Measurements from ENCODE around the gene PITPNB. TPM values are rescaled to one million over a fixed set of nuclear protein-coding genes. Genes with fewer than 3 reads are reported as not detected.

The PITPNB gene
- total RNA-seq, 1 donor from 2014 or later = 72.5 TPM

DNA sequence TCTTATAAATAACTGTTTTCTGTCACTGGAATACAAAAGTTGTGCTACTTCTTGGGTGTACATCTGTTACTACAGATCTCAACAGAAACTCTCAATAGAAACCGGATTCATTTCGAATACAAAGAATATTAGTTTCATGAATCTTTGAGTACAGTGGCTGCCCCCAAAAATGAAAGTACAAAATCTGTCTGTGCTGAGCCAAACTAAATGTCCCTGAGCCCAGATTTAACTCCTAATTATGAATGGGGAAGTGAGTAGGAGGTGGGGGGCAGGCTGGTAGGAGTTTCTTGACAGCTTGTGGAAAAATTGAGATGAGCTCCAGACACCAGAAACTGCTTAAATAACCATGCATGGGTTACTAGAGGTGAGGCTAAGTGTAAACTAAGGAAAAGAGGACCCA lies 41.6 kb downstream of the PITPNB start:
- no peak for DNase-seq (ENCODE audit: low spot score)
- TF ChIP-seq, protein P1, sequence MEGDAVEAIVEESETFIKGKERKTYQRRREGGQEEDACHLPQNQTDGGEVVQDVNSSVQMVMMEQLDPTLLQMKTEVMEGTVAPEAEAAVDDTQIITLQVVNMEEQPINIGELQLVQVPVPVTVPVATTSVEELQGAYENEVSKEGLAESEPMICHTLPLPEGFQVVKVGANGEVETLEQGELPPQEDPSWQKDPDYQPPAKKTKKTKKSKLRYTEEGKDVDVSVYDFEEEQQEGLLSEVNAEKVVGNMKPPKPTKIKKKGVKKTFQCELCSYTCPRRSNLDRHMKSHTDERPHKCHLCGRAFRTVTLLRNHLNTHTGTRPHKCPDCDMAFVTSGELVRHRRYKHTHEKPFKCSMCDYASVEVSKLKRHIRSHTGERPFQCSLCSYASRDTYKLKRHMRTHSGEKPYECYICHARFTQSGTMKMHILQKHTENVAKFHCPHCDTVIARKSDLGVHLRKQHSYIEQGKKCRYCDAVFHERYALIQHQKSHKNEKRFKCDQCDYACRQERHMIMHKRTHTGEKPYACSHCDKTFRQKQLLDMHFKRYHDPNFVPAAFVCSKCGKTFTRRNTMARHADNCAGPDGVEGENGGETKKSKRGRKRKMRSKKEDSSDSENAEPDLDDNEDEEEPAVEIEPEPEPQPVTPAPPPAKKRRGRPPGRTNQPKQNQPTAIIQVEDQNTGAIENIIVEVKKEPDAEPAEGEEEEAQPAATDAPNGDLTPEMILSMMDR (IDR thresholded peaks at IDR 0.05; ENCODE audit: unreplicated experiment) = no peak
- H3K9me3 Mint-ChIP-seq (ENCODE audit: unreplicated experiment) = no peaks in the 10 kb centered on the region
- H3K4me3 Mint-ChIP-seq (ENCODE audit: unreplicated experiment) = no peak overlapping the region
- no peaks in the 10 kb centered on the region for H3K27me3 Mint-ChIP-seq (ENCODE audit: unreplicated experiment)
- H3K27ac Mint-ChIP-seq (ENCODE audit: unreplicated experiment) = no peak overlapping the region
- H3K4me1 Mint-ChIP-seq (ENCODE audit: unreplicated experiment) = peaks cover 2% of the 10 kb centered on the region
- no peaks in the 10 kb centered on the region for H3K36me3 Mint-ChIP-seq (ENCODE audit: low read depth, unreplicated experiment)

DNA sequence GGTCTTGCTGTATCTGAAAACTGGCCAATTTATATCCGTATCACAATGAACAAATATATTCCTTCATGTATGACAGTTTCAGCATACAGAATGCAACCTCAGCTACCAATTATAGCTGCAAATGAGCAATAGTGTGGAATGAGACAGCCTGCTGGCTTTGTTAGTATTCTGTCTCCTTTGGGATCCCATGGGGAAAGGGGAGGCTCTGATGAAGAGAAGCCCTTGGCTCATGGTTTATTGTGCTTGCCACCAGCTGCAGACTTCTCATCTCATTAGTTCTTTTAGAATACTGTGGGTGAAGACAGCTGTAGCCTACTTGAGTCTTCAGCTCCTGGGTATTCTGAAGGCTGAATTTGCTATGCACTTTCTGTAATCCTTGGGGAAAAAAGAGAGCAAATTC lies 42.4 kb downstream of the PITPNB start:
- Mint-ChIP-seq H3K9me3 (ENCODE audit: unreplicated experiment) (no peaks in the 10 kb centered on the region), H3K4me3 (ENCODE audit: unreplicated experiment) (no peak overlapping the region), H3K27me3 (ENCODE audit: unreplicated experiment) (no peaks in the 10 kb centered on the region), H3K4me1 (ENCODE audit: unreplicated experiment) (peaks cover 2% of the 10 kb centered on the region), H3K36me3 (ENCODE audit: low read depth, unreplicated experiment) (peaks cover 2% of the 10 kb centered on the region), H3K27ac (ENCODE audit: unreplicated experiment) (no peak overlapping the region)
- DNase-seq (ENCODE audit: low spot score) = no peak
- TF ChIP-seq, protein P1 (IDR thresholded peaks at IDR 0.05; ENCODE audit: unreplicated experiment) = no peak

DNA sequence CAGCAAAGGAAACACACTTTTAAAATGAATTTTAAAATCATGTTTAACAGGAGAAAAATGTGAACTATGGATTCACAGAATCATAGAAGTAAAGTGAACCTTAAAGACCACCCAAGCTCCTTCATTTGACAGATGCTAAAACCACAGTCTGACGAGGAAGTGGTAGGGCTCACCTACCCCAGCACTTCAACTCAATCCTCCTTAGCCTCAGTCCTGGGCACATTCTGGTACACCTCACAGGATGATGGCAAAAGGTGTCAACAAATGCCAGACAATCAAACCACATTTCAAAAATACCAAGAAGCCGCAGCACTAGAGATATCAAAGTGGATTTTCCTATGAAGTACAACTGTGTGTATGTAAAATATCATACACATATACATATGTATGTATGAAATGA lies 43.1 kb downstream of the PITPNB start:
- no peak overlapping the region for H3K27ac Mint-ChIP-seq (ENCODE audit: unreplicated experiment)
- H3K4me1 Mint-ChIP-seq (ENCODE audit: unreplicated experiment) = peaks cover 2% of the 10 kb centered on the region
- peaks cover 6% of the 10 kb centered on the region for H3K36me3 Mint-ChIP-seq (ENCODE audit: low read depth, unreplicated experiment)
- H3K4me3 Mint-ChIP-seq (ENCODE audit: unreplicated experiment) = no peak overlapping the region
- DNase-seq (ENCODE audit: low spot score) = no peak
- no peaks in the 10 kb centered on the region for H3K27me3 Mint-ChIP-seq (ENCODE audit: unreplicated experiment)
- TF ChIP-seq, protein P1 (IDR thresholded peaks at IDR 0.05; ENCODE audit: unreplicated experiment) = no peak
- no peaks in the 10 kb centered on the region for H3K9me3 Mint-ChIP-seq (ENCODE audit: unreplicated experiment)

DNA sequence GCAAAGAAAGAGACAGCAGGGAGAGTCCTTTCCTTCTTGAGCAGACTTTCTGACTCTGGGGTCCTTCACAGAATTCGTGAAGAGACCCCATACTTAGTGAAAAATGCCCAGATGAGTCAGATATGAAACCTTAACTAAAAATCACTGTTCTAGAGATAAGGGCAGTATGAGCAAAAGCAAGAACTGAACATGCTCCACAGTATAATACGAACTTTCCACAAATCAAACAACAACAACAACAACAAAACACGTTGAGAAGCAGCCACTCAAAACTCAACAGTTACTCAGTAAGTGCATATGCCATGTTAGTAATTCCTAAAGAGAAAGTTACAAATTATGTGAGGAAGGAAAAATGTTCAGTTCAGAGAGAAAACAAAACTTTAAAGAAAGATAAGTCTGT lies 44.3 kb downstream of the PITPNB start:
- Mint-ChIP-seq H3K27me3 (ENCODE audit: unreplicated experiment) (no peaks in the 10 kb centered on the region), H3K27ac (ENCODE audit: unreplicated experiment) (no peak overlapping the region)

DNA sequence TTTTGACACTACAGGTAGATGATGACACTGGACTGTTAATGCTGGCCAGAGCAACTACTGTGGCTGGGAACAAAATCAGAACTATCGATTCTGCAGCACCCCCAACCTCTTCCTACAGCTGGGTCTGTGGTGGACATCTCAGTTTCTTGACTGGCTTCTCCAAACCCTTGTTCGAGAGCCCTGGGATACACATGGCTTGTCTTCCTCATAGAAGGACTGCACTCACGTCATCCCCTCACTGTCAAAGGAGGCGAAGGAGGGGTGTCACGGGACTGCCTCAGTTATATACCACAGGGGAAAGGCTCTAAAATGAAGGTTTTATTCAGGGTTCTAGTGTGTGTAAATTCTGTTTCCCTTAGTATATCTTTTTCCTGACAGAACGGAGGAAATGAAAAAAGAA lies 44.9 kb downstream of the PITPNB start:
- Mint-ChIP-seq H3K9me3 (ENCODE audit: unreplicated experiment) (no peaks in the 10 kb centered on the region), H3K27ac (ENCODE audit: unreplicated experiment) (no peak overlapping the region), H3K36me3 (ENCODE audit: low read depth, unreplicated experiment) (peaks cover 6% of the 10 kb centered on the region), H3K27me3 (ENCODE audit: unreplicated experiment) (no peaks in the 10 kb centered on the region), H3K4me3 (ENCODE audit: unreplicated experiment) (no peak overlapping the region), H3K4me1 (ENCODE audit: unreplicated experiment) (peaks cover 2% of the 10 kb centered on the region)
- no peak for DNase-seq (ENCODE audit: low spot score)
- TF ChIP-seq, protein P1 (IDR thresholded peaks at IDR 0.05; ENCODE audit: unreplicated experiment) = no peak

More for the DNA sequence above, 44.3 kb downstream of the PITPNB start:
- H3K36me3 Mint-ChIP-seq (ENCODE audit: low read depth, unreplicated experiment) = peaks cover 6% of the 10 kb centered on the region
- no peaks in the 10 kb centered on the region for H3K9me3 Mint-ChIP-seq (ENCODE audit: unreplicated experiment)
- H3K4me1 Mint-ChIP-seq (ENCODE audit: unreplicated experiment) = peaks cover 2% of the 10 kb centered on the region
- TF ChIP-seq, protein P1 (IDR thresholded peaks at IDR 0.05; ENCODE audit: unreplicated experiment) = no peak
- DNase-seq (ENCODE audit: low spot score) = no peak
- no peak overlapping the region for H3K4me3 Mint-ChIP-seq (ENCODE audit: unreplicated experiment)

Measured in endothelial cell (in vitro differentiated cells).